Lower leg skin (tissue), 4 donors: Measurements from ENCODE around the gene C1orf21. TPM values are rescaled to one million over a fixed set of nuclear protein-coding genes. Genes with fewer than 3 reads are reported as not detected.

Experiments
- DNase-seq, 2 donors: peaks; one replicate each; pipeline ENCODE4 v3.0.0-alpha.2; 2019; ENCODE audit warnings: low spot score in 2 of 2
- H3K4me3 ChIP-seq: fragments of 200-600 bp; sonication (generic); 2 replicates; pipeline ENCODE4 v1.5.1; 2017; ENCODE audit warnings: mild to moderate bottlenecking, low read depth; ENCODE audit not compliant: poor library complexity, severe bottlenecking
- CTCF ChIP-seq, 3 donors: fragments of 450-650 bp; IDR thresholded peaks; one replicate each; pipeline ENCODE4 v1.5.1; 2016; ENCODE audit warnings: antibody characterized with exemption in 3 of 3, mild to moderate bottlenecking in 3 of 3, moderate library complexity in 2 of 3
- POLR2A ChIP-seq, 2 donors: fragments of 450-650 bp; IDR thresholded peaks; one replicate each; pipeline ENCODE4 v1.6.1; 2016 to 2017; ENCODE audit warnings: antibody characterized with exemption in 2 of 2, mild to moderate bottlenecking in 1 of 2, moderate library complexity in 1 of 2
- WGBS, 2 donors: methylation state at CpG; one replicate each; pipeline ENCODE4 v1.1.5; 2018; 5-methylcytosine and 5-hydroxymethylcytosine counted together
- intact Hi-C: fragments of 100-400 bp; cut with DNase I; formaldehyde crosslinking; loops from one replicate; pipeline ENCODE4 v1.15.0; 2023; ENCODE audit warnings: low total_unique reads
- total RNA-seq, 4 donors: library from RNA; depleted of rRNA; stranded (reverse); fragments of >200 nt; gene quantifications; one replicate each; pipeline ENCODE4 v1.1.0, GENCODE V29; 2016

C1orf21 gene
- total RNA-seq, 4 donors from 2014 or later = 37.6 to 79.4 (median 56.2) TPM

GRCh38 chr1:184443624-184444023 is 56.8 kb downstream of the C1orf21 start:
- WGBS, 2 donors = 94 to 100% methylated on average over 1 of the region's 1 CpG
- intact Hi-C loops = no loop called here

DNA sequence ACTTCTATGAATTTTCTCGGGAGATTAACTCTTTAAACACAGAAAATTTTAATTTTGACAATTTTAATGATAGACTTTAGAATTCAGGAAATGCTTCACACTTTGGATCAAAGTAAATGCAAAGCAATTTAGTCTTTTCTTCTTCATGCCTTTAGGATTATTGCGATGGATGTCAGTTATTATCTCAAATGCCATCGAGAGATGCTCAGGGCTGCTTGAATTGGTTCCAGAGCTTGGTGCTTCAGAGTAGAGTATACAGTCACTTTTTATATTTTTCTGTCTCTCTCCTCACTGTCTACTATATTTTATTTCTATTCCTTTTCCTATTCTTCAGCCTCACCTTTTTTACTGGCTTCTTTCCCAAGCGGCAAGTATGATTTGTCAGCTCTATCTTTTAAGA is 59.2 kb downstream of the C1orf21 start:
- TF ChIP-seq POLR2A (IDR thresholded peaks at IDR 0.05) (no peak), CTCF (IDR thresholded peaks at IDR 0.05) (no peak)
- WGBS, 2 donors = 62 to 66% methylated on average over 4 of the region's 4 CpGs
- intact Hi-C loops = no loop called here
- no peak overlapping the region for H3K4me3 ChIP-seq
- DNase-seq = no peak

More at GRCh38 chr1:184443624-184444023, 56.8 kb downstream of the C1orf21 start:
- no peak for TF ChIP-seq POLR2A (IDR thresholded peaks at IDR 0.05)
- TF ChIP-seq CTCF (IDR thresholded peaks at IDR 0.05) = no peak
- DNase-seq = no peak
- H3K4me3 ChIP-seq = no peak overlapping the region

- no peak for DNase-seq
- no peak overlapping the region for H3K4me3 ChIP-seq
- intact Hi-C loops = no loop called here
- WGBS, 2 donors = 94 to 96% methylated on average over 6 of the region's 6 CpGs
- TF ChIP-seq POLR2A (IDR thresholded peaks at IDR 0.05) (no peak), CTCF (IDR thresholded peaks at IDR 0.05) (no peak)
These were observed 60.9 kb downstream of the C1orf21 start for GRCh38 chr1:184447651-184448185.

DNA sequence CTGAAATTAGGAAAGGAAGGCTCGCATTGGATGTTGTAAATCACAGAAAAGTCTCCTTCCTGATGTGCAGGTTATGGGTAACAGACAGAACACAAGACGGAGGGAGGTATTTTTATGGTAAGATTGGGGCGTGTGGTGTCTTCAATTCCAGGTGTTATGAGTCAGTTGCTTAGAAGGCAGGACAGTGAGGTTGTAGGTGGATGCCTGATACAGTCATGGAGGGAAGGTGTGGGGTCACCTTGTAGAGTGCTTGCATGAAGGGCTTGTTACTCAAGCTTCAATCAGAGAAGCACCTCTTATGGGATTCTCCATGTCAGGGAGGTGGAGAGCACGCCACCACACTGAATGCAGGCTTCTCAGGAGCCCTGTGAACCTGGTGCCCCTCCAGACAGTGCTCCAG is 63.1 kb downstream of the C1orf21 start:
- intact Hi-C loops = no loop called here
- no peak for DNase-seq
- H3K4me3 ChIP-seq = no peak overlapping the region
- TF ChIP-seq CTCF (IDR thresholded peaks at IDR 0.05) = no peak
- TF ChIP-seq POLR2A (IDR thresholded peaks at IDR 0.05) = no peak
- WGBS, 2 donors = 75 to 85% methylated on average over 4 of the region's 4 CpGs

- intact Hi-C loops = no loop called here
- H3K4me3 ChIP-seq = no peak overlapping the region
- 71 to 83% methylated on average over 1 of the region's 1 CpG for WGBS, 2 donors
- TF ChIP-seq POLR2A (IDR thresholded peaks at IDR 0.05) = no peak
- no peak for TF ChIP-seq CTCF (IDR thresholded peaks at IDR 0.05)
- DNase-seq = no peak
These were observed 69.0 kb downstream of the C1orf21 start for GRCh38 chr1:184455786-184456185.

GRCh38 chr1:184456189-184456588 is 69.4 kb downstream of the C1orf21 start:
- WGBS, 2 donors = 71 to 85% methylated on average over 3 of the region's 3 CpGs
- H3K4me3 ChIP-seq = no peak overlapping the region
- intact Hi-C loops = no loop called here
- no peak for DNase-seq
- no peak for TF ChIP-seq CTCF (IDR thresholded peaks at IDR 0.05)
- TF ChIP-seq POLR2A (IDR thresholded peaks at IDR 0.05) = no peak
